ENCODE measurements around the gene KDM7A. TPM values are rescaled to one million over a fixed set of nuclear protein-coding genes. Genes with fewer than 3 reads are reported as not detected.
A peak's percentile ranks its signal among the peaks of the same experiment; 100 is the strongest.
"Not testable (repeated sequence)": the region's sequence is repeated elsewhere in the genome, so short reads cannot be mapped to it uniquely, and the experiment has no call there.

KDM7A gene
- total RNA-seq, 1 donor from 2014 or later = 7.6 TPM

DNA sequence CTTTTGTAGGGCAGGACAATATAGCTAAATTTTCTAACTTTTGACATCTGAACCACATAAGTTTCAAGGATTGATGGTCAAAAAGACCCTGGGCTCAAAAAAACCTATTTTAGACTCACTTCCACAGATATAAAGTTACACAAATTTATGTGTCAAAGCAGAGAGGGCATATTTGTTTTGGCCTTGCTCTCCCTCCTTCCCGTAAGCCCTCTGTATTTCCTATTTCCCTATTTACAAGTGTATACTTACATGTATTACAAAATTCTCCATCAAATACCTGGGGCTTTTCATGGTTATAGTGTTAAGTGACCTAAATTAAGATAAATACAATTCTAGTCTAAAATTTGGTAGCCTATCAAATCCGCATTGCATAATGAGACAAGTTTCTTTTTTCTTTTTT, 2.6 kb downstream of the KDM7A start:
- DNase-seq (ENCODE audit: low read depth) = no peak
- no peak overlapping the region for H3K4me3 ChIP-seq (ENCODE audit: low read depth, low read length)
- TF ChIP-seq, protein P1, sequence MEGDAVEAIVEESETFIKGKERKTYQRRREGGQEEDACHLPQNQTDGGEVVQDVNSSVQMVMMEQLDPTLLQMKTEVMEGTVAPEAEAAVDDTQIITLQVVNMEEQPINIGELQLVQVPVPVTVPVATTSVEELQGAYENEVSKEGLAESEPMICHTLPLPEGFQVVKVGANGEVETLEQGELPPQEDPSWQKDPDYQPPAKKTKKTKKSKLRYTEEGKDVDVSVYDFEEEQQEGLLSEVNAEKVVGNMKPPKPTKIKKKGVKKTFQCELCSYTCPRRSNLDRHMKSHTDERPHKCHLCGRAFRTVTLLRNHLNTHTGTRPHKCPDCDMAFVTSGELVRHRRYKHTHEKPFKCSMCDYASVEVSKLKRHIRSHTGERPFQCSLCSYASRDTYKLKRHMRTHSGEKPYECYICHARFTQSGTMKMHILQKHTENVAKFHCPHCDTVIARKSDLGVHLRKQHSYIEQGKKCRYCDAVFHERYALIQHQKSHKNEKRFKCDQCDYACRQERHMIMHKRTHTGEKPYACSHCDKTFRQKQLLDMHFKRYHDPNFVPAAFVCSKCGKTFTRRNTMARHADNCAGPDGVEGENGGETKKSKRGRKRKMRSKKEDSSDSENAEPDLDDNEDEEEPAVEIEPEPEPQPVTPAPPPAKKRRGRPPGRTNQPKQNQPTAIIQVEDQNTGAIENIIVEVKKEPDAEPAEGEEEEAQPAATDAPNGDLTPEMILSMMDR (conservative IDR thresholded peaks at IDR 0.05; ENCODE audit: low read depth, low read length) = no peak

DNA sequence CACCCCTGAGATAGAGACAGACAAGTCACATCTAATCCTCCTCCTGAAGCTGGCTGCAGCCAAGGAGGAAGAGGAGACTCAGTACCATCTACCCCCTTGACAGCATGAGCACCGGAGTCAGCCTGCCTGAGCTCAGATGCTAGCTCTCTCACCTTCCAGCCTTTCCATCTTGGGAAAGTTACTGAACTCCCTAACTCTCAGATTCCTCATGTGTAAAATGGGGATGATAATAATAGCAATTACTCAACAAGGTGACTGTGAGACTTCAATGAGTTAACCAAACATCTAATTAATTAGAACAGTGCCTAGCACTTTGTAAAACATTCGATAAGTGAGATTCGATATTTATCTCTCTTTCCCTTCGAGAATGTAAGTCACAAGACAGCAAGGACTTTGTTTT, 6.4 kb downstream of the KDM7A start:
- TF ChIP-seq, protein P1 (conservative IDR thresholded peaks at IDR 0.05; ENCODE audit: low read depth, low read length) = no peak
- no peak for DNase-seq (ENCODE audit: low read depth)
- no peak overlapping the region for H3K4me3 ChIP-seq (ENCODE audit: low read depth, low read length)

DNA sequence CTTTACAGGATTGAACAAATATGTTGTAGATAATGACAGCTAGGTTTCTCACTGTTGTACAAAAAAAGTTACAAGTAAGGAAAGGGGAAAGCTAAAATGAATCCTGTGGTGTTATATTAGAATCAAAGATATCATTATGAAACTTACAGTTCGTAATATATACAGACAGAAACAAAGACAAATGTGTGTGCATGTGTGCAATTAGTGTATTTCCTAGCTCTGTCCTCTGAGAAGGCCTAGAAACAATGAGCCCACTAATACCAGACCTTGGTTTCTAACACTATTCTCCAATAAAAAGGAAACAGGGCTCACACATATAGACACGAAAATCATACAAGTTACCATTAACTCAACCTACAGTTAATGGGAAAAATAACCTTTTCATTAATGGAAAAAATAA, 8.0 kb downstream of the KDM7A start:
- DNase-seq (ENCODE audit: low read depth) = no peak
- TF ChIP-seq, protein P1 (conservative IDR thresholded peaks at IDR 0.05; ENCODE audit: low read depth, low read length) = no peak

DNA sequence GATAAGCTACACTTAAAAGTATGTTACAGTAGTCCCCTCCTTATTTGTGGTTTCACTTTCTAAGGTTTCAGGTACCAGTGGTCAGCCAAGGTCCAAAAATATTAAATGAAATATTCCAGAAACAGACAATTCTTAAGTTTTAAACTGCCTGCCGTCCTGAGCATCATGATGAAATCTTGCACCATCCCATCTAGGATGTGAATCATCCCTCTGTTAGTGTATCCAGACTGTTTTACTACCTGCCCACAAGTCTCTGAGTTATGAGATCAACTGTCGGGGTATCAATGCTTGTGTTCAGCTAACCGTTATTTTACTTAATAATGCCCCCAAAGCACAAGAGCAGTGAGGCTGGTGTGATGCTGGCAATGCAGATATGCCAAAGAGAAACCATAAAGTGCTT, 11.4 kb downstream of the KDM7A start:
- DNase-seq (ENCODE audit: low read depth) = peak; percentile 56

More for the DNA sequence above, 8.0 kb downstream of the KDM7A start:
- no peak overlapping the region for H3K4me3 ChIP-seq (ENCODE audit: low read depth, low read length)

DNA sequence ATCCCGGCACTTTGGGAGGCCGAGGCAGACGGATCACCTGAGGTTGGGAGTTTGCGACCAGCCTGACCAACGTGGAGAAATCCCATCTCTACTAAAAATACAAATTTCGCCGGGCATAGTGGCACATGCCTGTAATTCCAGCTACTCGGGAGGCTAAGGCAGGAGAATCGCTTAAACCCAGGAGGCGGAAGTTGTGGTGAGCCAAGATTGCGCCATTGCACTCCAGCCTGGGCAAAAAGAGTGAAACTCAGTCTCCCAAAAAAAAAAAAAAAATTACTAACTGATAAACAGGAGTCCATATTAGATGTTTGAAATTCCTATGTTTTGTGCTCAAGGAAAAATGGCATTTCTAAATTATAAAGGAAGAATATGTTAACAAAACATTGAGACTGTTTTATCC, 14.7 kb downstream of the KDM7A start:
- not testable (repeated sequence) for H3K4me3 ChIP-seq (ENCODE audit: low read depth, low read length); DNase-seq (ENCODE audit: low read depth)

More for the DNA sequence above, 11.4 kb downstream of the KDM7A start:
- no peak overlapping the region for H3K4me3 ChIP-seq (ENCODE audit: low read depth, low read length)
- TF ChIP-seq, protein P1 (conservative IDR thresholded peaks at IDR 0.05; ENCODE audit: low read depth, low read length) = no peak

DNA sequence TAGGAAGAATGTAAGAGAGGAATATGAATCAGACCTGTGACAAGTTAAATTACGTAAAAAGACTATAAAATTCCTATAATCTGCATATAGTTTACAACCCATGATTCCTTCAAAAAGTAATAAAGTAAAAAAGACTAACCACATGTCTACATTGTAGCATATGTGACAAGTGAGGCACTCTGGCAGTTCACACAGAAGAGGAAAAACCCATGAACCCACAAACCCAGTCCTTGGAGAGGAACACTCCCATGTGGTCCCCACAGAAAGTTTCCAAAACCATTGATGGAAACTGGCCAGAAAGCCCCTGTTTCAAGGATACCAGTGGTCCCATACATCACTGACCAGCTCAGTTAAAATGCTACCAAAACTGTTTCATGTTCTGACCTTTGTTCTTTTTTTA, 15.7 kb downstream of the KDM7A start:
- H3K4me3 ChIP-seq (ENCODE audit: low read depth, low read length) = no peak overlapping the region
- no peak for DNase-seq (ENCODE audit: low read depth)
- TF ChIP-seq, protein P1 (conservative IDR thresholded peaks at IDR 0.05; ENCODE audit: low read depth, low read length) = no peak

DNA sequence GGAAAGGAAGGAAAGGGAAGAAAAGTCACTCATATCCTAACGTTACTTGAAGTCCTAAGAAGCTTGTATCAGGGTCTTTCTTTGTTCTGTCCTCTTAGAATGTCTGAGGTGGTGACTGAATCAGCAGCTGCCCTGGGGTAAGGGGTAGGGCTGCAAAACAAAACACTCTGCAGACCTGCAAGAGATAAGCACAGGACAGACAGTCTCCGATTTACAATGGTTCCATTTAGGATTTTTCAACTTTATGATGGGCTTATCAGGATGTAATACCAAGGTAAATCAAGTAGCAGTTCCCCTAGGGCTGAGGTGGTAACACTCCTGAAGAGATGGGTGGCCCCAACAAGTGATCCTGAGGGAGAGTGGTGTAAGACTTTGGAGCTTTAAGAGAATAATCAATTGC, 16.5 kb downstream of the KDM7A start:
- no peak for DNase-seq (ENCODE audit: low read depth)
- H3K4me3 ChIP-seq (ENCODE audit: low read depth, low read length) = no peak overlapping the region
- TF ChIP-seq, protein P1 (conservative IDR thresholded peaks at IDR 0.05; ENCODE audit: low read depth, low read length) = no peak

DNA sequence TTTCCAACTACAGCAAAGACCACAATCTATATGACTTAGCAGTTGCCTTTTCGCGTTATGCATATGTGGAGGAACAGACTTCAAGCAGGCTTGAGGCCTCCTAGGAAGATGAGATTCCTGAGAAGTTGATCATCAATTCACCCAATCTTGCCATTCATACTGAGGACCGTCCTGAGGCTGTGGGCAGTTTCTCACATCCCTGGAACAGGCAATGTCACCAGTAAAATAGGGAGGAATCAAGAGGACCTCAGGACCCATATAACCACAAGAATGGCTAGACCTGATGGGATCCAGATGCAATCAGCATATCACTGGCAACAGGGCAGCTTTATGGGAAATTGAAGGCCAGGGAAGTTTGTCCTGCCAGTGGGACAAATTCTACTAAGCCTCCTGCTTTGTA, 17.3 kb downstream of the KDM7A start:
- DNase-seq (ENCODE audit: low read depth) = no peak
- TF ChIP-seq, protein P1 (conservative IDR thresholded peaks at IDR 0.05; ENCODE audit: low read depth, low read length) = no peak
- no peak overlapping the region for H3K4me3 ChIP-seq (ENCODE audit: low read depth, low read length)

Measured in epithelial cell of proximal tubule (primary cell).